ENCODE data around the gene IGFLR1.

IGFLR1 gene

DNA sequence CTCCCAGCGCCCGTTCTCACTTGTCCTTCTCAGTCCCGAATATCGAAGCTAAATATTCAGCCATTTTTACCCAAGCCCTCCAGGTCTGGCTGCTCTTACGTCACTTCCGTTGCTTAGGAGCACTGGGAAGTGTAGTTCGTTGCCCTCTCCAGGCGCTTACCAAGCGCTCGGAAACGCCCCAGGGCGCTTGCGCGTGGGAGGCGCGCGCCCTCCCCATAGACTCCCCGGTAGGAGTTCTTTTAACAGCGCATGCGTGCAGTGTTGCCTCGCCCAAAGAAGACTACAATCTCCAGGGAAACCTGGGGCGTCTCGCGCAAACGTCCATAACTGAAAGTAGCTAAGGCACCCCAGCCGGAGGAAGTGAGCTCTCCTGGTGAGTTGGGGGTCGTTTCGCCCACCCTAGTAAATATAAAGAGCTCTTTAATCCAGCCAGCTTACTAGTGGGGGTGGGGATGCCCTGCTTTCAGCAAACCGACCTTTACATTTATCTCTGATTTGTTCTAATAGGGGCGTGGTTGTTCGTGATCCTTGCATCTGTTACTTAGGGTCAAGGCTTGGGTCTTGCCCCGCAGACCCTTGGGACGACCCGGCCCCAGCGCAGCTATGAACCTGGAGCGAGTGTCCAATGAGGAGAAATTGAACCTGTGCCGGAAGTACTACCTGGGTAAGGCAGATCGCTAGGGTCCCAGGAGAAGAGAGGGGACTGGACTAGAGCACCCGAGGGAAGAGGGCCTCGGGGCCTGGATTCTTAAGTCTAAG is 3.3 kb upstream of the IGFLR1 start, which contains the start of the genes PSENEN and U2AF1L4:
Gene PSENEN (plus strand): TSS at position 324 of the 759 bp plus-strand sequence. CDS start 280 bp downstream, at position 604.
Gene U2AF1L4 (minus strand): TSS at position 91 of the 759 bp plus-strand sequence. CDS start 27 bp downstream, at position 64.
- TF ChIP-seq, protein P1, sequence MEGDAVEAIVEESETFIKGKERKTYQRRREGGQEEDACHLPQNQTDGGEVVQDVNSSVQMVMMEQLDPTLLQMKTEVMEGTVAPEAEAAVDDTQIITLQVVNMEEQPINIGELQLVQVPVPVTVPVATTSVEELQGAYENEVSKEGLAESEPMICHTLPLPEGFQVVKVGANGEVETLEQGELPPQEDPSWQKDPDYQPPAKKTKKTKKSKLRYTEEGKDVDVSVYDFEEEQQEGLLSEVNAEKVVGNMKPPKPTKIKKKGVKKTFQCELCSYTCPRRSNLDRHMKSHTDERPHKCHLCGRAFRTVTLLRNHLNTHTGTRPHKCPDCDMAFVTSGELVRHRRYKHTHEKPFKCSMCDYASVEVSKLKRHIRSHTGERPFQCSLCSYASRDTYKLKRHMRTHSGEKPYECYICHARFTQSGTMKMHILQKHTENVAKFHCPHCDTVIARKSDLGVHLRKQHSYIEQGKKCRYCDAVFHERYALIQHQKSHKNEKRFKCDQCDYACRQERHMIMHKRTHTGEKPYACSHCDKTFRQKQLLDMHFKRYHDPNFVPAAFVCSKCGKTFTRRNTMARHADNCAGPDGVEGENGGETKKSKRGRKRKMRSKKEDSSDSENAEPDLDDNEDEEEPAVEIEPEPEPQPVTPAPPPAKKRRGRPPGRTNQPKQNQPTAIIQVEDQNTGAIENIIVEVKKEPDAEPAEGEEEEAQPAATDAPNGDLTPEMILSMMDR (IDR thresholded peaks at IDR 0.05), result no peak
- peak; percentile 98 for DNase-seq (ENCODE audit: low spot score)
- peak within 1 kb of the TSS; percentile 87 for H3K4me3 ChIP-seq
- H3K27ac ChIP-seq, result peak within 1 kb of the TSS; percentile 99 to 100

DNA sequence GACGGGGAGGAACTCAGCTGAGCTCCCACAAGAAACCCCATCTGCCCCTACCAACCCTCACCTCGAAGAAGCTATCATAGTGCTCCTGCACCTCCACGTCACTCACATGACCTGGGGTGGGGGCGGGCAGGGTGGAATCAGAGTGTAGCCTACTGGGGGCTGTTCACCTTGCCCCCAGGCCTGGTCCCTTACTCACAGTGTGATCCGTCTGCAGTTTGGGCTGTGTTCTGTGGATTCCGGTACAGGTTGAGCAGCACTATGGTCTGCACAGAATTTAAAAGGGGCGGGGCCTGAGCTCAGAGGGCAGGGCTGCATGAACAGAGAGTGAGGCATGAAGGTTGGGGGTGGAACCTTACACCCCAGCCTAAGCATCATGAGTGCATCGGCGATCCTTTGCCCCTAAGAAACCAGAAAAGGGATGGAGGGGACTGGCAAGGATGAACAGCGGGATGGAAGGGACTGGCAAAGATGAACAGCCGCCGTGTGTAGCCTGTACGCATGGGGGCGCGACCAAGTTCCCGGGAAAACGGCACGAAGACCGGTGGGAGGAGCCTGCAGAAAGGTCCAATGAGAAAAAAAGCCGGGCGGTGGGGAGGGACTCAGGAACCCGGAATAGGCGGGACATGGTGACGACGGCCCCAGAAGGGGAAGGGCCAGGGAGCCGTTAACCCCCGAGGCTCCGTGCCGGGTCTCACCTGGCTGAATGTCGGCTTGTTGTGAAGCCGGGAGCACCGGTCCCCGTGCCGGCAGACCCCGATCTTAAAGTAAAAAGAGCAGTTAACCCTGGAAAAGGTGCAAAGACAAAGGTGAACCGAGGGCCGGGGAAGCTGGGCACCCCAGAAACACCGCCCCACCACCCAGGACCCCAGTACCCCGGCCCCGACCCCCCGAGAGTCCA is 2.4 kb upstream of the IGFLR1 start:
- peak overlapping the region; percentile 99 to 100 for H3K27ac ChIP-seq
- H3K4me3 ChIP-seq, result peak overlapping the region; percentile 87
- DNase-seq (ENCODE audit: low spot score), result peak; percentile 98
- TF ChIP-seq, protein P1 (IDR thresholded peaks at IDR 0.05), result no peak

DNA sequence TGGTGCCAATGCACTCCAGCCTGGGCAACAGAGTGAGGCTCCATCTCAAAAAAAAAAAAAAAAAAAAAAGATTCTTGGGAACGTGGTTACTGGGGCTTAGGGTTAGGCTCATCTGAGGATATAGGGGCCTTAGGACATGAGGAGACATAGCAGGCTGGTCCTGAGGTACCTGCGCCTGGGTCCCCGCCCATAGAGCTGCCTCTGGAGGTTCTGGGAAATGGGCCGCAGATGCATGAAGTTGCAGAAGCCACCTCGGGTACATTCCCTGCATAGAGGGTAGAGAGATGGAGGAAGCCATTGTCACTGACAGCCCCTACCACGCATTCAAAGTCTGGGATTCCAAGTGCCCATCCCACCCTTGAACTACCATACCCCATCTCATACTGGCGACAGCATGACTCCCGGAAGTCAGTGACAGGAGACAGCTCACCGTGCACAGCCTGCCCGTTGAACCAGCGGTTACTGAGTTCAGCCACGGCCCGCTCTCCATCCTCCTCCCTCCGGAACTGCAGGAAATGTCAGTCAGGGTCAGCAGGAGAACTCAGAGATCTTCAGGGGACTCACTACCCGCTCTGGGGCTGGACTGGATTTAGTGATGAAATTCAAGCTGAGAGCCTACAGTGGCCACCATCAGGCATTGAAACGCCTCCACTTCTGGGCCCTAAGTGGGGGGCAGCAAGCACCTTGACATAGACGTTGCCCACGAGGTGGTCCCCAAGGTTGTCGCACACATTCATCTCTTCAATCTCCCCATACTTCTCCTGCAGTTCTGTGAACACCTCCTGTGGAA is 1.6 kb upstream of the IGFLR1 start:
- Histone ChIP-seq H3K27ac (peak overlapping the region; percentile 99 to 100), H3K4me3 (peak overlapping the region; percentile 87)
- DNase-seq (ENCODE audit: low spot score), result no peak
- TF ChIP-seq, protein P1 (IDR thresholded peaks at IDR 0.05), result no peak

DNA sequence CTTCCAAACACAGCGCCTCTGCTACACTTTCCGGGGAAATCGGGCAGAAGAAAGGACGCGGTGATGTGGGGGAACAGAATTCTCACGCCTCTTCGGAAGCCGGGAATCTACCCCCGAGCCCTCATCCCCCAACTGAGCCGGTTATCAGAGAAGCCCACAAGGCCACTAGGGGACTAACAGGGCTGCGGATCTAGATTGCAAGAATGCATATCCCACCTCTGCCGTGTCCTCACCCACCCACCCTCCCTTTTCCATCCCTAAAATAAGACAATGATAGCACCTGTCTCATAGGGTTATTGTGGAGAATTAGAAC is 1.1 kb downstream of the IGFLR1 start:
- peak overlapping the region; percentile 57 to 87 for H3K27ac ChIP-seq
- no peak for DNase-seq (ENCODE audit: low spot score)
- TF ChIP-seq, protein P1 (IDR thresholded peaks at IDR 0.05), result no peak
- peak overlapping the region; percentile 77 for H3K4me3 ChIP-seq

DNA sequence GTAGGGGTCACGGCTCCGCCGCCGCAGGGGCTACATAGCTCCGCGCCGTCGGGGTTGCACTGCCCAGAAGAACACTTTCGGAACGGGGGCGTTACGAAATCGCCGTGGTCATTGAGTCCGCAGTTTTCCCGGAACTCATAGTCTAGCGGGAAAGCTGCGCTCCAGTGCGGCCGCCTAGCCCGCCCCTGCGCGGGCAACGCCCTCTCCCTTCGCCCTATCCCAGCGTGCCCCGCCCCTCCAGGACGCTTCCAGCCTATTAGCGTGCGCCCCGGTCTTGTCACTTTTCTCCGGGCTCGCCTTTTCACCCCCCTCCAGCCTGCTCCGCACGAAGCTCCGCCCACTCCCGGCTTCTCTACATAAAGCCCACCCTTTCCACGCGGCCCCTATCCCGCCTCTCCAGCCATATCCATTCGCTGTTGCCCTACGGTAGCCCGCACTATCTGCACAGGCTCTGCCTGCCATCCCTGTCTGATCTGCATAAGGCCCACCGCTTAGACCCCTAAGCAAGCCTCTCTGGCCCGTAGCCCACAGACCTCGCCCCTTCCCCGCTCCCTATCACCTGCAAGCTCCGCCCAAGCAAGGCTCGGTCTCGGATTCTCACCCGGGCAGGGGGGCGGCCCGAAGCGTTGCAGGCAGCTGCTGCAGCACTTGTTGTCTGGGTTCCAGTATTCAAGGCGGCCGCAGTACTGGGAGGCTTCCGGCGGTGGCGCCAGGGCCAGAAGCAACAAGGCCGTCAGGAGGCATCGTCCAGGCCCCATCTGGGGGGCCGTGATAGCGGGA is 1.6 kb downstream of the IGFLR1 start:
- peak; percentile 99 for DNase-seq (ENCODE audit: low spot score)
- Histone ChIP-seq H3K4me3 (peak overlapping the region; percentile 77), H3K27ac (peak overlapping the region; percentile 69 to 87)
- TF ChIP-seq, protein P1 (IDR thresholded peaks at IDR 0.05), result no peak

DNA sequence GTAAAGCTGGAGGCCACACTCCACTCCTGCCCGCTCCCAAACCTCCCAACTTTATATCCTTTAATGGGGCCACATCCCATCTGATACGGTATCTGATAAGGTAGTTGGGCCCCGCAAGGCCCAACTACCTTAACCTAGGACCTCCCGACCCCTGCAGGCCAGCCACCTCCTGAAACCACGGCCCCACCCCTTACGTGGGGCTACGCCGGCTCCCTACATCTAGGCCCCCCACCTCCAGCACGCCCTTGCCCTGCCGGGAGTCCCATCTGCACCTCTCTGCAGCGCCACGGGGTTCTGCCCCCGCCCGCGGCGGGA is 2.2 kb downstream of the IGFLR1 start:
- H3K27ac ChIP-seq, result peak overlapping the region; percentile 69 to 87
- TF ChIP-seq, protein P1 (IDR thresholded peaks at IDR 0.05), result no peak
- peak overlapping the region; percentile 77 for H3K4me3 ChIP-seq
- no peak for DNase-seq (ENCODE audit: low spot score)
